GM18907 (cell line): ENCODE measurements around the gene SERTM2.

Source experiments
- ATAC-seq: cut with Tn5 transposase; IDR thresholded peaks from one replicate; pipeline ENCODE4 v1.9.1; 2021; ENCODE audit warnings: mild to moderate bottlenecking, moderate library complexity; ENCODE audit not compliant: unreplicated experiment

SERTM2 gene

DNA sequence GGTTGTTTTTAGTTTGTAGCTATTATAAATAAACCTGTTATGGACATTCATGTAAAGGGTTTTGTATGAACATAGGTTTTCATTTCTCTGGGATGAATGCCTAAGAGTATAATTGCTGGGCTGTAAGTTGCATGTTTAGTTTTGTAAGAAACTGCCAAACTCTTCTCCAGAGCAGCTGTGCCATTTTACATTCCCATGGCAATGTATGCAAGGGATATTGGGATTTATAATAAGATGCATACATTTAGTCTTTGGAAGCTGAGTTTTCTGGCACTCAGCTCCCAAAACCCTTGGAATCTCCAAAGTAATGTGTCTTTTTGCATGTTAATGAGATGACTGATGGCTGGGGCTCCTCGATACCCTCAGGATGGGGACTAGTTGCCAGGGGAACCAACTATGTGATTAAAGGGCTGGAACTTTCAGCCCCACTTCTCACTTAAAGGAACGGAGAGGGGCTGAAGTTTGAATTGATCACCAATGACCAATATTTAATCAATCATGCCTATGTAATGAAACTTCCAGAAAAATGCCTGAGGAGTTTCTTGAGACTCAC, 44.0 kb downstream of the SERTM2 start:
- ATAC-seq, result no peak

DNA sequence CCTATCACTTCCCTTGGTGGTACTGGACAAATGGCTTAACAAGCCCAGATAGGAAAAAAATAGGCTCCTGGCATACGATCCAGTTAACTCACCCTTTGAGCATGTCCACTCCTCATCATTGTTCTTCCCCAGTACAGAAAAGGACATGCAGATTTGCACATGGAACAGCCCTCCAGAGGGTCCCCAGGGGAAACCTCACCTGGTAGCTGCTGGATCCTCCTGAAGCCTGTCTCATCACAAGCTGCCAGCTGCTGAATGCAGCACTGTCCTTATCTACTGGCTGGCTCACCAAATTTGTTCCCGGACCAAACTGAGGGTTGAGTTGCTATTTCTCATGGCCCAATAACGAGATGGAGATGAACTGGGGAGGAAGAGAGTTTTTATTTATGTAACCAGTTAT, 49.4 kb downstream of the SERTM2 start:
- ATAC-seq, result no peak

DNA sequence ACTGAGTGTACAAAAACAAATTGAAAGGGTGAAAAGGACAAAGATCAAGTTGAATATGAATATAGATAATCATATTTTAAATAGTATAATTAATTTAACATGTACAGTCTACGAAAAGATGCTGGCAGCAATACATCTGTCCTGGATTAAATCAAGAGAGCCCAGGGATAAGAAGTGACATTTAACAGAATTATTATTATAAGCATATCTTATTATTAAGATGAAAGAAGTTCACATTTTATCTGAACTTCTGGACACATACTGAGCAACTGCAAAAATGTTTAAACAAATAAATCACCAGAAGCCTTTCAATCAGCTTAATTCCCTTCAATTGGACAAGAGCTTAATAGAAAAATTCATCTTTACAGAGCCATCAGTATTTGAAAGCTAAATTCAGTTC, 50.4 kb downstream of the SERTM2 start:
- no peak for ATAC-seq

DNA sequence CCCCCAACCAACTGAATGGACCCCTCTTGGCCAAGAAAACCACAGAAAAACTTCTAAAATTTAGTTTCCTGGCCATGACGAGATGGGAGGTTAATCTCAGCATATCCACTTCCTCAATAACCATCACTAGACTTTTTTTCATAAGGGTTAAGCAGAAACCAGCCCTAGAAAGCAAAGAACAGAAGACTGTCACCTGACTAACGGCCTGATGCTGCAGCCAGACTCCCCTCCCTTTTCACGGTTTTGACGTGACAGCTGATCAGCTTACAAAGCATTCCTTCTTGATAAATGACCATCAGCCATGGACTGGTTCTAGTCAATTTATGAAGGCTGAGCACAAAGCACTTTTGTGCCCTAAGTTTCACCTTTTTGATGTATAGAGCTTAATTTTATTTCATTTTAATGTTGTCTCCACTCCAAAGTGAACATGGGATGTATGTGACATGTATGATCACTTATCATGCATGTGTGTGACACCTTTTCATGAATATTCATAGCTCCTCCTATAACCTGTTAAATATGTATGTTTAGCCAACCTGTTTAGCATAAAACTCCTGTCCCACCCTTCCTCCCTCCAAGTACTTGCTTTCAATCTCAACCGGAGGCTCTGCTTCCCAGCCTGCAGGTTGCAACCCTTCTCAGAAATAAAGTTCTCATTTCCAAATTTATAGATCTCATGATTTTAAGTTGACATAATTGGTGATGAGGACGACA, 56.3 kb downstream of the SERTM2 start:
- no peak for ATAC-seq

DNA sequence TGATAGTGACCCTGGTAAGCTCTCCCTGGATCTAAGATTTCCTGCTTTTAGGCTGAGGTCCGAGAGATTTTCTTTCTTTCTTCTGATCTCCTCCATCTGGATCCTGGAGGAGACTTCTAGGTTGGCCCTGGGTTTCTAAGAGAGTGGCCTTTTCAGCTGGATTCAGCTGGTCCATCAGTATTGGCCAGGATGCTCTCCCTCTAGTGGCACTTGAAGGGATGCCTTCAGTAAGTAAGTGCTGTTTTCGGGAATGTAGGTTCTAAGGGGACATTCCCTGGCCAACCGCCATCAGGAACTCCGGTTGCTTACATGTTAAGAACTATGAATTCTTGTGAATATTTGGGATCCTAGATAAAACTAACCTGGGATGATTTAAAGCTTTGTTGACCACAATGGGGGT, 56.9 kb downstream of the SERTM2 start:
- no peak for ATAC-seq

DNA sequence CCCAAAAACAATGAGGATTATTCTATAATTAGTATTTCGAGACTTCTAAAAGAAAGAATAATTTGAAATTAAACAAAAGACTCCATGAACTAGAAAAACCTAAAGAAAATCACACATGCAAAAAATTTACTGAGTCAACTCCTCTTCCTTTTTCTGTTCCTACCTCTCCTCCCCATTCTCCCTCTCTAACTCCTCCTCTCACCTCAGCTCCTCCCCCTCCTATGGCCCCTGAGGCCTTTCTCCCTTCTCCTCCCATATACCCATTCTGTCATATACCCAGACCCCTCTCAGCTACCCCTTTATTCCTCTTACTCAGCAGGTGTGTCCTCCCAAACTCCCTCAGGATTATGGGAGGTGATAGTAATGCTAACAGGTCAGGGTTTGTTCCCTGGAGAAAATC, 57.4 kb downstream of the SERTM2 start:
- no peak for ATAC-seq
